Peyer's patch (tissue), 4 donors: ENCODE results near the gene MGARP. TPM values are rescaled to one million over a fixed set of nuclear protein-coding genes. Genes with fewer than 3 reads are reported as not detected.

ENCODE experiments used
- DNase-seq, 3 donors: peaks; one replicate each; pipeline ENCODE4 v3.0.0-alpha.2; 2017 to 2019
- H3K27ac ChIP-seq, 4 donors: fragments of 200-600 bp; sonication (generic); one replicate each; pipeline ENCODE4 v1.5.1; 2016 to 2019
- H3K27me3 ChIP-seq, 2 donors: fragments of 200-600 bp; sonication (generic); one replicate each; pipeline ENCODE4 v1.5.1; 2019
- H3K36me3 ChIP-seq, 3 donors: fragments of 200-600 bp; sonication (generic); one replicate each; pipeline ENCODE4 v1.5.1; 2016 to 2019
- H3K4me1 ChIP-seq, 4 donors: fragments of 200-600 bp; sonication (generic); one replicate each; pipeline ENCODE4 v1.5.1; 2016 to 2019
- H3K4me3 ChIP-seq, 4 donors: fragments of 200-600 bp; sonication (generic); 1 replicate in 3 of 4; 2 replicates in 1 of 4; pipeline ENCODE4 v1.5.1; 2016 to 2019; ENCODE audit warnings: mild to moderate bottlenecking in 1 of 4
- H3K9me3 ChIP-seq, 4 donors: fragments of 200-600 bp; sonication (generic); one replicate each; pipeline ENCODE4 v1.5.1; 2016 to 2019; ENCODE audit warnings: mild to moderate bottlenecking in 1 of 4
- CTCF ChIP-seq, 6 experiments: fragments of 450-650 bp in 4 of 6; fragments of 200-600 bp in 2 of 6; sonication (generic) in 1 of 6; IDR thresholded peaks; one replicate each; pipeline ENCODE4 v1.5.1; 2017 to 2019; ENCODE audit warnings: antibody characterized with exemption in 6 of 6, mild to moderate bottlenecking in 3 of 6, moderate library complexity in 1 of 6
- POLR2A ChIP-seq, 2 donors: fragments of 450-650 bp; IDR thresholded peaks; one replicate each; pipeline ENCODE4 v1.5.1; 2017; ENCODE audit warnings: antibody characterized with exemption in 2 of 2, mild to moderate bottlenecking in 2 of 2, moderate library complexity in 2 of 2
- total RNA-seq, 4 donors: library from RNA; depleted of rRNA; stranded (reverse); fragments of >200 nt; gene quantifications; one replicate each; pipeline ENCODE4 v1.1.0, GENCODE V29; 2016

MGARP gene
- total RNA-seq, 4 donors from 2014 or later = not detected

- Histone ChIP-seq H3K27ac (no peak overlapping the region), H3K27me3 (peaks cover 0 to 12% of the 10 kb centered on the region in 2 donors), H3K4me3 (no peak overlapping the region), H3K4me1 (peaks cover 0 to 5% (median 2%) of the 10 kb centered on the region in 4 donors), H3K9me3 (peaks cover 0 to 3% (median 0%) of the 10 kb centered on the region in 4 donors), H3K36me3 (peaks cover 0 to 4% (median 0%) of the 10 kb centered on the region in 3 donors)
- TF ChIP-seq CTCF (IDR thresholded peaks at IDR 0.05) (no peak), POLR2A (IDR thresholded peaks at IDR 0.05) (no peak)
- no peak for DNase-seq
These were observed 2.7 kb upstream of the MGARP start for GRCh38 chr4:139282721-139283075.

GRCh38 chr4:139282065-139282720, 2.2 kb upstream of the MGARP start:
- DNase-seq = no peak
- Histone ChIP-seq H3K27ac (no peak overlapping the region), H3K27me3 (peaks cover 0 to 12% of the 10 kb centered on the region in 2 donors), H3K9me3 (peaks cover 0 to 3% (median 0%) of the 10 kb centered on the region in 4 donors), H3K4me3 (no peak overlapping the region), H3K36me3 (no peaks in the 10 kb centered on the region), H3K4me1 (peaks cover 0 to 5% (median 2%) of the 10 kb centered on the region in 4 donors)
- no peak for TF ChIP-seq POLR2A (IDR thresholded peaks at IDR 0.05)
- TF ChIP-seq CTCF (IDR thresholded peaks at IDR 0.05) = no peak

- Histone ChIP-seq H3K27ac (no peak overlapping the region), H3K36me3 (no peaks in the 10 kb centered on the region), H3K27me3 (peaks cover 0 to 12% of the 10 kb centered on the region in 2 donors), H3K9me3 (no peaks in the 10 kb centered on the region), H3K4me3 (peak overlapping the region; percentile 13 to 46 (median 38)), H3K4me1 (peaks cover 0 to 5% (median 2%) of the 10 kb centered on the region in 4 donors)
- TF ChIP-seq POLR2A (IDR thresholded peaks at IDR 0.05) = no peak
- TF ChIP-seq CTCF (IDR thresholded peaks at IDR 0.05) = no peak
- DNase-seq = no peak
These were observed 889 bp downstream of the MGARP start for GRCh38 chr4:139278912-139279759.

- Histone ChIP-seq H3K4me1 (peaks cover 0 to 5% (median 2%) of the 10 kb centered on the region in 4 donors), H3K27ac (no peak overlapping the region), H3K27me3 (peaks cover 0 to 12% of the 10 kb centered on the region in 2 donors), H3K9me3 (no peaks in the 10 kb centered on the region), H3K36me3 (no peaks in the 10 kb centered on the region), H3K4me3 (no peak overlapping the region)
- TF ChIP-seq CTCF (IDR thresholded peaks at IDR 0.05) = no peak
- no peak for TF ChIP-seq POLR2A (IDR thresholded peaks at IDR 0.05)
- DNase-seq = no peak
These were observed 1.5 kb downstream of the MGARP start for GRCh38 chr4:139278485-139278884.

GRCh38 chr4:139275281-139275735, 4.7 kb downstream of the MGARP start:
- peaks cover 0 to 5% (median 2%) of the 10 kb centered on the region in 4 donors for H3K4me1 ChIP-seq
- no peak for DNase-seq
- H3K27me3 ChIP-seq = peaks cover 0 to 11% of the 10 kb centered on the region in 2 donors
- TF ChIP-seq POLR2A (IDR thresholded peaks at IDR 0.05) (no peak), CTCF (IDR thresholded peaks at IDR 0.05) (no peak)
- H3K4me3 ChIP-seq = no peak overlapping the region
- H3K27ac ChIP-seq = no peak overlapping the region
- H3K36me3 ChIP-seq = no peaks in the 10 kb centered on the region
- H3K9me3 ChIP-seq = no peaks in the 10 kb centered on the region
